Lung microvascular endothelial cell (primary cell): ENCODE results near the gene JPH2. TPM values are rescaled to one million over a fixed set of nuclear protein-coding genes. Genes with fewer than 3 reads are reported as not detected.

Experiments
- total RNA-seq: library from RNA; depleted of rRNA; stranded (reverse); fragments of >200 nt; gene quantifications from 2 replicates; pipeline ENCODE4 v1.2.1, GENCODE V29; 2014

The JPH2 gene
- total RNA-seq, 1 donor from 2014 or later, result not detected

Other genes with a start within 250 kb of the JPH2 start
- 30.7 and 38.5 TPM in 2 replicates for gene OSER1, start 23.6 kb upstream of the JPH2 start, total RNA-seq
- gene GDAP1L1, start 60.1 kb upstream of the JPH2 start, total RNA-seq, result not detected in 2 replicates
- gene FITM2, start 124.0 kb upstream of the JPH2 start, total RNA-seq, result 4.1 and 7.3 TPM in 2 replicates
- gene R3HDML, start 149.9 kb upstream of the JPH2 start, total RNA-seq, result not detected in 2 replicates
- not detected in 2 replicates for gene HNF4A, start 168.5 kb upstream of the JPH2 start, total RNA-seq